ENCODE measurements around the gene ADPRHL1. TPM values are rescaled to one million over a fixed set of nuclear protein-coding genes. Genes with fewer than 3 reads are reported as not detected.

Gene ADPRHL1
- total RNA-seq, 1 experiment from 2014 or later = 1.5 TPM

GRCh38 chr13:113419531-113420193, 33.6 kb downstream of the ADPRHL1 start:
- Mint-ChIP-seq H3K9me3 (no peaks in the 10 kb centered on the region), H3K4me1 (no peaks in the 10 kb centered on the region), H3K27ac (no peak overlapping the region), H3K27me3 (ENCODE audit: low read depth) (no peaks in the 10 kb centered on the region), H3K4me3 (no peak overlapping the region), H3K36me3 (no peaks in the 10 kb centered on the region)
- ChIA-PET CTCF (no interaction called here), POLR2A (no interaction called here)
- no peak for ATAC-seq
- no peak for DNase-seq (ENCODE audit: low spot score)
- TF ChIP-seq ZNF532 (CRISPR knock-in tag; IDR thresholded peaks at IDR 0.05; ENCODE audit: borderline replicate concordance) (no peak), RELA (CRISPR knock-in tag; IDR thresholded peaks at IDR 0.05; ENCODE audit: borderline replicate concordance) (no peak), ZNF263 (CRISPR knock-in tag; IDR thresholded peaks at IDR 0.05; ENCODE audit: low read depth) (no peak), GABPB1 (CRISPR knock-in tag; IDR thresholded peaks at IDR 0.05) (no peak), ATF6 (CRISPR knock-in tag; IDR thresholded peaks at IDR 0.05) (no peak), PREB (CRISPR knock-in tag; IDR thresholded peaks at IDR 0.05; ENCODE audit: borderline replicate concordance) (no peak), ERG (CRISPR knock-in tag; IDR thresholded peaks at IDR 0.05) (no peak), CREM (CRISPR knock-in tag; IDR thresholded peaks at IDR 0.05) (no peak), STAT6 (CRISPR knock-in tag; conservative IDR thresholded peaks at IDR 0.05; ENCODE audit: low read depth) (no peak), TCF7 (CRISPR knock-in tag; IDR thresholded peaks at IDR 0.05; ENCODE audit: low read depth) (no peak), CTCF (IDR thresholded peaks at IDR 0.05) (no peak), E2F5 (CRISPR knock-in tag; IDR thresholded peaks at IDR 0.05) (no peak), ZNF219 (CRISPR knock-in tag; IDR thresholded peaks at IDR 0.05; ENCODE audit: borderline replicate concordance) (no peak), KAT7 (CRISPR knock-in tag; IDR thresholded peaks at IDR 0.05; ENCODE audit: borderline replicate concordance) (no peak), PRDM15 (CRISPR knock-in tag; IDR thresholded peaks at IDR 0.05) (no peak), TEAD4 (CRISPR knock-in tag; IDR thresholded peaks at IDR 0.05) (no peak)
